Rectal smooth muscle tissue (tissue), 1 donor: ENCODE data around the gene TCAIM.
"Not testable (repeated sequence)": the region's sequence is repeated elsewhere in the genome, so short reads cannot be mapped to it uniquely, and the experiment has no call there.

ENCODE experiments used
- H3K27ac ChIP-seq: one replicate; pipeline ENCODE4 v1.7.0; 2013; ENCODE audit warnings: low read depth, low read length, inconsistent platforms
- H3K27me3 ChIP-seq: one replicate; pipeline ENCODE4 v1.7.0; 2013; ENCODE audit warnings: low read length; ENCODE audit not compliant: control insufficient read depth, insufficient read depth
- H3K36me3 ChIP-seq: one replicate; pipeline ENCODE4 v1.7.0; 2013; ENCODE audit warnings: low read length; ENCODE audit not compliant: control insufficient read depth, insufficient read depth
- H3K4me1 ChIP-seq: one replicate; pipeline ENCODE4 v1.7.0; 2013; ENCODE audit warnings: low read length; ENCODE audit not compliant: control insufficient read depth, insufficient read depth
- H3K4me3 ChIP-seq: one replicate; pipeline ENCODE4 v1.7.0; 2013; ENCODE audit warnings: low read length
- H3K9ac ChIP-seq: one replicate; pipeline ENCODE4 v1.7.0; 2013; ENCODE audit warnings: low read length

Gene TCAIM

GRCh38 chr3:44326515-44326914, 12.1 kb upstream of the TCAIM start:
- no peak overlapping the region for H3K4me3 ChIP-seq
- no peaks in the 10 kb centered on the region for H3K27me3 ChIP-seq

GRCh38 chr3:44329946-44330345, 8.6 kb upstream of the TCAIM start:
- Histone ChIP-seq H3K27ac (no peak overlapping the region), H3K4me3 (no peak overlapping the region), H3K4me1 (no peaks in the 10 kb centered on the region), H3K27me3 (no peaks in the 10 kb centered on the region), H3K36me3 (no peaks in the 10 kb centered on the region), H3K9ac (no peak overlapping the region)

More at GRCh38 chr3:44326515-44326914, 12.1 kb upstream of the TCAIM start:
- Histone ChIP-seq H3K9ac (no peak overlapping the region), H3K36me3 (no peaks in the 10 kb centered on the region), H3K27ac (no peak overlapping the region), H3K4me1 (no peaks in the 10 kb centered on the region)

- Histone ChIP-seq H3K4me1 (no peaks in the 10 kb centered on the region), H3K9ac (no peak overlapping the region), H3K4me3 (no peak overlapping the region), H3K27ac (no peak overlapping the region), H3K36me3 (no peaks in the 10 kb centered on the region), H3K27me3 (no peaks in the 10 kb centered on the region)
These were observed 8.1 kb upstream of the TCAIM start for GRCh38 chr3:44330444-44330843.

GRCh38 chr3:44334326-44334725, 4.2 kb upstream of the TCAIM start:
- Histone ChIP-seq H3K4me3 (no peak overlapping the region), H3K27ac (no peak overlapping the region), H3K27me3 (no peaks in the 10 kb centered on the region), H3K4me1 (peaks cover 5% of the 10 kb centered on the region), H3K9ac (no peak overlapping the region), H3K36me3 (no peaks in the 10 kb centered on the region)

GRCh38 chr3:44337248-44337785, 1.2 kb upstream of the TCAIM start:
- H3K27ac ChIP-seq, result peak overlapping the region; percentile 92
- no peaks in the 10 kb centered on the region for H3K27me3 ChIP-seq
- peak overlapping the region; percentile 92 for H3K9ac ChIP-seq
- no peaks in the 10 kb centered on the region for H3K36me3 ChIP-seq
- peaks cover 5% of the 10 kb centered on the region for H3K4me1 ChIP-seq
- H3K4me3 ChIP-seq, result peak overlapping the region; percentile 99

- Histone ChIP-seq H3K9ac (peak overlapping the region; percentile 92), H3K36me3 (no peaks in the 10 kb centered on the region), H3K4me1 (peaks cover 5% of the 10 kb centered on the region), H3K4me3 (peak overlapping the region; percentile 99), H3K27me3 (no peaks in the 10 kb centered on the region), H3K27ac (peak overlapping the region; percentile 92)
These were observed 212 bp downstream of the TCAIM start for GRCh38 chr3:44338828-44339127.

GRCh38 chr3:44339181-44340057, 853 bp downstream of the TCAIM start:
- Histone ChIP-seq H3K27ac (peak overlapping the region; percentile 92), H3K27me3 (no peaks in the 10 kb centered on the region), H3K4me3 (peak overlapping the region; percentile 99), H3K9ac (peak overlapping the region; percentile 92), H3K36me3 (no peaks in the 10 kb centered on the region), H3K4me1 (peaks cover 5% of the 10 kb centered on the region)

- H3K36me3 ChIP-seq, result no peaks in the 10 kb centered on the region
- H3K4me3 ChIP-seq, result no peak overlapping the region
- H3K27me3 ChIP-seq, result no peaks in the 10 kb centered on the region
- H3K4me1 ChIP-seq, result peaks cover 5% of the 10 kb centered on the region
- H3K9ac ChIP-seq, result no peak overlapping the region
- no peak overlapping the region for H3K27ac ChIP-seq
These were observed 1.5 kb downstream of the TCAIM start for GRCh38 chr3:44340058-44340395.

GRCh38 chr3:44342176-44342790, 3.7 kb downstream of the TCAIM start:
- Histone ChIP-seq H3K27me3 (no peaks in the 10 kb centered on the region), H3K4me1 (peaks cover 4% of the 10 kb centered on the region), H3K4me3 (no peak overlapping the region), H3K9ac (no peak overlapping the region), H3K36me3 (no peaks in the 10 kb centered on the region), H3K27ac (no peak overlapping the region)

GRCh38 chr3:44343421-44343820, 4.9 kb downstream of the TCAIM start:
- no peaks in the 10 kb centered on the region for H3K27me3 ChIP-seq
- no peak overlapping the region for H3K4me3 ChIP-seq
- no peak overlapping the region for H3K9ac ChIP-seq
- no peaks in the 10 kb centered on the region for H3K36me3 ChIP-seq
- no peak overlapping the region for H3K27ac ChIP-seq
- no peaks in the 10 kb centered on the region for H3K4me1 ChIP-seq

- H3K27me3 ChIP-seq, H3K36me3 ChIP-seq, H3K4me3 ChIP-seq, H3K27ac ChIP-seq, H3K9ac ChIP-seq, H3K4me1 ChIP-seq: not testable (repeated sequence)
These were observed 8.0 kb downstream of the TCAIM start for GRCh38 chr3:44346590-44346989.

- H3K4me1 ChIP-seq, result no peaks in the 10 kb centered on the region
These were observed 10.4 kb downstream of the TCAIM start for GRCh38 chr3:44348993-44349392.

More at GRCh38 chr3:44348993-44349392, 10.4 kb downstream of the TCAIM start:
- Histone ChIP-seq H3K9ac (no peak overlapping the region), H3K27ac (no peak overlapping the region), H3K27me3 (no peaks in the 10 kb centered on the region), H3K36me3 (peaks cover 1% of the 10 kb centered on the region), H3K4me3 (no peak overlapping the region)
